ENCODE data around the gene C9orf43.
A peak's percentile ranks its signal among the peaks of the same experiment; 100 is the strongest.
"Not testable (repeated sequence)": the region's sequence is repeated elsewhere in the genome, so short reads cannot be mapped to it uniquely, and the experiment has no call there.

The C9orf43 gene

GRCh38 chr9:113410207-113410864 is at the start of gene C9orf43, which contains the start of gene POLE3:
Gene C9orf43 (plus strand): TSS chr9:113410747. CDS start chr9:113413494, 2,747 bp downstream.
Gene POLE3 (minus strand): TSS chr9:113410675. CDS start chr9:113410293, 382 bp downstream.
- intact Hi-C loops (cut with DNase I; ENCODE audit: low total_unique reads): no loop called here
- H3K36me3 ChIP-seq: peaks cover 0 to 18% (median 17%) of the 10 kb centered on the region in 3 donors
- H3K4me1 ChIP-seq: peaks cover 0 to 20% (median 12%) of the 10 kb centered on the region in 4 donors
- DNase-seq: peak; percentile 95 to 97
- H3K9me3 ChIP-seq: no peaks in the 10 kb centered on the region
- no peaks in the 10 kb centered on the region for H3K27me3 ChIP-seq
- peak within 1 kb of the TSS; percentile 68 to 86 for H3K4me3 ChIP-seq
- TF ChIP-seq CTCF (IDR thresholded peaks at IDR 0.05): no peak
- H3K27ac ChIP-seq: peak within 1 kb of the TSS; percentile 93 to 94

GRCh38 chr9:113361304-113362018 is 49.1 kb upstream of the C9orf43 start:
- Histone ChIP-seq H3K27me3 (peaks cover 0 to 4% of the 10 kb centered on the region in 2 donors), H3K9me3 (no peaks in the 10 kb centered on the region), H3K4me3 (no peak overlapping the region), H3K4me1 (no peaks in the 10 kb centered on the region), H3K27ac (no peak overlapping the region), H3K36me3 (no peaks in the 10 kb centered on the region)
- DNase-seq: no peak
- intact Hi-C loops (cut with DNase I; ENCODE audit: low total_unique reads): no loop called here
- no peak for TF ChIP-seq CTCF (IDR thresholded peaks at IDR 0.05)

GRCh38 chr9:113363336-113363735 is 47.2 kb upstream of the C9orf43 start:
- no peaks in the 10 kb centered on the region for H3K9me3 ChIP-seq
- no peak overlapping the region for H3K4me3 ChIP-seq
- DNase-seq: no peak
- H3K4me1 ChIP-seq: no peaks in the 10 kb centered on the region
- H3K27ac ChIP-seq: no peak overlapping the region
- no peak for TF ChIP-seq CTCF (IDR thresholded peaks at IDR 0.05)
- H3K36me3 ChIP-seq: no peaks in the 10 kb centered on the region
- H3K27me3 ChIP-seq: no peaks in the 10 kb centered on the region
- intact Hi-C loops (cut with DNase I; ENCODE audit: low total_unique reads): no loop called here

- no peak for DNase-seq
- Histone ChIP-seq H3K4me3 (no peak overlapping the region), H3K4me1 (no peaks in the 10 kb centered on the region), H3K36me3 (no peaks in the 10 kb centered on the region), H3K9me3 (no peaks in the 10 kb centered on the region), H3K27ac (no peak overlapping the region), H3K27me3 (no peaks in the 10 kb centered on the region)
- no peak for TF ChIP-seq CTCF (IDR thresholded peaks at IDR 0.05)
- intact Hi-C loops (cut with DNase I; ENCODE audit: low total_unique reads): no loop called here
These were observed 45.6 kb upstream of the C9orf43 start for GRCh38 chr9:113364951-113365350.

GRCh38 chr9:113365652-113366051 is 44.9 kb upstream of the C9orf43 start:
- H3K27ac ChIP-seq; H3K4me3 ChIP-seq; H3K27me3 ChIP-seq; H3K9me3 ChIP-seq; H3K4me1 ChIP-seq; intact Hi-C loops (cut with DNase I; ENCODE audit: low total_unique reads); DNase-seq; H3K36me3 ChIP-seq: not testable (repeated sequence)

GRCh38 chr9:113368348-113368981 is 42.1 kb upstream of the C9orf43 start:
- Histone ChIP-seq H3K9me3 (no peaks in the 10 kb centered on the region), H3K36me3 (peaks cover 4 to 8% (median 8%) of the 10 kb centered on the region in 3 donors), H3K27me3 (no peaks in the 10 kb centered on the region), H3K4me3 (no peak overlapping the region), H3K4me1 (peaks cover 0 to 5% (median 0%) of the 10 kb centered on the region in 4 donors), H3K27ac (no peak overlapping the region)
- intact Hi-C loops (cut with DNase I; ENCODE audit: low total_unique reads): no loop called here
- no peak for TF ChIP-seq CTCF (IDR thresholded peaks at IDR 0.05)
- DNase-seq: no peak

Measured in tibial artery (tissue), 4 donors.